Measurements from ENCODE around the gene RXFP4.
"Not testable (repeated sequence)": the region's sequence is repeated elsewhere in the genome, so short reads cannot be mapped to it uniquely, and the experiment has no call there.

The RXFP4 gene, protein sequence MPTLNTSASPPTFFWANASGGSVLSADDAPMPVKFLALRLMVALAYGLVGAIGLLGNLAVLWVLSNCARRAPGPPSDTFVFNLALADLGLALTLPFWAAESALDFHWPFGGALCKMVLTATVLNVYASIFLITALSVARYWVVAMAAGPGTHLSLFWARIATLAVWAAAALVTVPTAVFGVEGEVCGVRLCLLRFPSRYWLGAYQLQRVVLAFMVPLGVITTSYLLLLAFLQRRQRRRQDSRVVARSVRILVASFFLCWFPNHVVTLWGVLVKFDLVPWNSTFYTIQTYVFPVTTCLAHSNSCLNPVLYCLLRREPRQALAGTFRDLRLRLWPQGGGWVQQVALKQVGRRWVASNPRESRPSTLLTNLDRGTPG

DNA sequence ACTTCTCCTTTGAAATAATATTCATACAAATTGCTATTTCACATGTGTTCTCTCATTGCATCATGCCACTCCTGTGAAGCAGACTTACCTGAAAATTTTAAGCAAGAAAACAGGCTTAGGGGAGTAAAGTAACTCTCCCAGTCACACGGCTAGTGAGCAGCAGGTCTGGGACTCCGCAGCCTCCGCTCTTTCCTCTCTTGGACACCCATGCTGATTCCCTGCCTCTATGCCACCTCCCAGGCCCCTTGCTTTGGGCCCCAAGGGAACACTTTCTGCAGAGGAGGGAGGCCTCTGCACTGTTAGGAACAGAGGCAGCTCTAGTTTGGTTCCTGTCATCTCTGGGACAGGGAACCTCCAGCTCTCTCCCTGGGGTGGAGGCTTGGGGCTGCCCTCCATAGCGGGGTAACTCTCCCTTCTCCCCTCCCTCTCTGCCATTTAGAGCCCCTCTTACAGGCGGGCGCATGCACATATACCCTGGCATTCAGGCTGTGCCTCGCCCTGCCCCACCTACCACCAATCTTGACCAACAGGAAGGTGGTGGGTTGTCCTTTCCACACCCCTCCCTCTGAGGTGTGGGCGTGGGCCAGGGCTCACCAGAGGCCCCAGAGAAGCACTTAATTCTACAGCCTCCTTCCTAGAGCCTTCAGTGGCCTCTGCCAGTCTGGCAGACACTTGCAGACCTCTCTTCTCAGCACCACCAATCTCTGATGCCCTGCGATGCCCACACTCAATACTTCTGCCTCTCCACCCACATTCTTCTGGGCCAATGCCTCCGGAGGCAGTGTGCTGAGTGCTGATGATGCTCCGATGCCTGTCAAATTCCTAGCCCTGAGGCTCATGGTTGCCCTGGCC, at the start of gene RXFP4:
Gene RXFP4 (plus strand): TSS at position 646 of the 852 bp plus-strand sequence. CDS start 72 bp downstream, at position 718.
- peak; percentile 77 for DNase-seq

DNA sequence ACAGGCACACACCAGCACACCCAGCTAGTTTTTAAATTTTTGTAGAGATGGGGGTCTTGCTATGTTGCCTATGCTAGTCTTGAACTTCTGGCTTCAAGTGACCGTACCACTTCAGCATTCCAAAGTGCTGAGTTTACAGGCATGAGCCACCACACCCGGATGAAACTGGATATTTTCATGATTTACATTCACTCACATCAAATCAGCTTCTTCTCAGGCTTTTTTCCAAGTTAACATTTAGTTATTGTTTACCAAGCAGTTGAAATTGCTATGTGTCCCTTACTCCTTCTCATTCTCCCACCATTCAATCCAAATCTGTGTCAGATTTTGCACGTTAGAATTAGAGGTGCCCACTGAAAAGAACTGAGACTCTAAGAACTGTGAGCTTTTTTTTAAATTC, 48.6 kb upstream of the RXFP4 start:
- no peak for DNase-seq

DNA sequence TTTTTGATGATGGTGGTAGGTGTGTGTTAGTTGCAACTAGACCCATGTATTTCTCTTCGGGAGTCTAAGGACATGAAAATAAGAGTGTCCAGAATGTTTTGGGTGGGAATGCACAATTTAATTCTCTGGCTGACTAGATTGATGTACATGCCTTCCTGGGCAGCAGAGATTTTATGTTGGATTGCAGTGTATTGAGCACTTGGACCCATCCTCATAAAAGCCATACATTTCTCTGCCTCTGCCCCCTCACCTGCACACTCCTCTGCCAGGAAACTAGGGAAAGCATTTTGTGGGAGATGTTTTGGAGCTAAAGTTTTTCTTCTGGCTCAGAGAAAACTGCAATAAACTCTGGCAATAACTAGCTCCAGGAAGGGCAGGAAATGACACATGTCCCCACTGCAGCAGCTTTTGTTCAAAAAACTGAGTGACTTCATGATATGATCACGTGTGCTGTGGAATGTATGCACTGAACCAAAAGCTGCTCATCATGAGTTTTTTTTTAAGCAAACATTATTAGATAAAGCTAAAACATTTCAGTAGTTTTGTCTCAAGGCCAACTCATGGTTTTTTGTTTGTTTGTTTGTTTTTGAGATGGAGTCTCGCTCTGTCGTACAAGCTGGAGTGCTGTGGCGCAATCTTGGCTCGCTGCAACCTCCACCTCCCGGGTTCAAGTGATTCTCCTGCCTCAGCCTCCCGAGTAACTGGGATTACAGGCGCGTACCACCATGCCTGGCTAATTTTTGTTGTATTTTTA, 47.9 kb upstream of the RXFP4 start:
- DNase-seq: peak; percentile 62

DNA sequence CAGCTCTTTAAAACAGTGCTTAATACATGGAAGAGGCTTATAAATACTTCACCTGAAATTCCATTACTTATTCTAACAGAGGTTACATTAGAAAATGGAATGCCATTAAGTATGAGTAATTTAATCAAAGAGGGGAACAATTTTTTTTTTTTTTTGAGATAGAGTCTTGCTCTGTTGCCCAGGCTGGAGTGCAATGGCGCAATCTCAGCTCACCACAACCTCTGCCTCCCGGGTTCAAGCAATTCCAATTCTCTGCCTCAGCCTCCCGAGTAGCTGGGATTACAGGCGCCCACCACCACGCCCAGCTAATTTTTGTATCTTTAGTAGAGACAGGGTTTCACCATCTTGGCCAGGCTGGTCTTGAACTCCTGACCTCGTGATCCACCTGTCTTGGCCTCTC, 45.8 kb upstream of the RXFP4 start:
- DNase-seq: not testable (repeated sequence)

DNA sequence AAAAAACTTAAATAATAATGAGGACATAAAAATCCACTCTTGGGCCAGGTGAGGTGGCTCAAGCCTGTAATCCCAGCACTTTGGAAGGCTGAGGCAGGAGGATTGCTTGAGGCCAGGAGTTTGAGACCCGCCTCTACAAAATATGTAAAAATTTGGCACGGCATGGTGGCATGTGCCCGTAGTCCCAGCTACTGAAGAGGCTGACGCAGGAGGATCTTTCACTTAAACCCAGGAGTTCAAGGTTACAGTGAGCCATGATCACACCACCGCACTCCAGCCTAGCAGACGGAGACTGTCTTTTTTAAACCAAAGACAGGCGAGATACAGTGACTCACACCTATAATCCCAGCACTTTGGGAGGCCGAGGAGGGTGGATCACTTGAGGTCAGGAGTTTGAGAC, 45.0 kb upstream of the RXFP4 start:
- DNase-seq: not testable (repeated sequence)

DNA sequence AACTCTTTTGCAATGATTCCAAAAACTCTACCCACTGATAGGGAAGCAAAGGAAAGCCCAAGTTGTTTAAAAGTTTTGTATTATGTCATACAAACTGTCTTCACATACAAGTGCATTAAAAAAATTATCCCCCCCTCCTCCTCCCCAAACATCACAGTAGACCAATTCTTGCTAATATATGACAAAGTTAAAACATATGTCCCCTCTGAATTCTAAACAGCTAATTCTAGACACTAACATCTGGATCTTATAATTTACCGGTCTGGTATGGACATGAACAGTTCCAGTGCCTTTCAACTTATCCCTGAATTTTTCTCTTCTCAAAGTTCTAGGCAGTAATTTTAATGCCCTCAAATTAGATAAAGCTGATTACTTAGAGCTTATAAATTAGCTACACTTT, 43.7 kb upstream of the RXFP4 start:
- DNase-seq: no peak

DNA sequence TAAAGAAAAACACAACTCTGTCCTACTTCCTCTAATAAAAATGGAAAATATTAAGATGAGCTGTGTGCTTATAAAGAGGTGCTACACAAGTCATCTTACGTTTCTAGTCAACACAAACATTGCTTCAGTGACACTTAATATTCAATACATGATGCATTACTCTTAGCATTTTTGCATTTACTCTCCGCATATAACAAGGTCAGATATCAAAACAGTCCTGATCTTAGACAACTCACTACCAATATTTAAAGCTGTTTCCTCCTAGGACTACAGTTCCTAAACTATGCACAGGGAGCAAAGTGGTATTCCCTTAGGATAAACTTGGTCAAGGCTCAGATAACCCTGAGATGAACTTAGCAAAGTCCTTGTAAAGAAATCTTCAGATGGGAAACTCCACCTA, 42.5 kb upstream of the RXFP4 start:
- no peak for DNase-seq

DNA sequence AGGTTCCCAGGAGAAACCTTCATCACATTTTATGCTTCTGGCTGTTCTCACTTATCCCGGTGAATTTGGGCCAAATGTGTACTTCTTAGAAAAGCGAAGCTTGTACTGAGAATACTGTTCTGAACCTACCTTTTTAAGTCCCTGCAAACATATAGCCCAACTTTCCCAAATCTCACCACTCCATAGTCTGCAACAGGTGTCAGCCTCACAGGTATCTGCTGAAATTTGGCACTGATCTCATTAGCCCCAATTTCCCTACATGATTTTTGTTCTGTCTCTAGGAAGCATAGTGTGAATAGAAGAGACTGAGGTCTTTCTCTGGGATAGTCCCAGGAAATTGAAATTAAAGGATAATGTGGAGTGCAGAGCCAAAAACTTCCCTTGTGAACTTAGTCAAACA, 41.8 kb upstream of the RXFP4 start:
- no peak for DNase-seq

DNA sequence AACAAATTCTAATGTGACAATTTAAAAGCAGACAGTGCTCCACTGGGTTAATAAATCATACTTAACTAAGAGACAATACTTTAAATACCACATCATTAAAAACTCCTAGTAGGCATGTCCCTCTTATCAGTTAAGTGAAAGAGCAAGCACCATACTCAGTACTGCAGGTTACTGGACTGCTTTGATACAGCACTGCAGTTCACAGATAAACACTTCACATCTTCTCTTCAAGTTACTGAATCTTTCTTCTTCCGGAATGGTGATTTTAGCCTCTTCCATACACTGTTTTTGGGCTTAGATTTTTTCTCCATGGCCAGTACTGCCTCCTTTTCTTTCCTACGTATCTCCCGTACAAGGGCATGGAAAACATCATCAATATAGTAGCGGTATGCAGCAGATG, 41.3 kb upstream of the RXFP4 start:
- DNase-seq: peak; percentile 64

DNA sequence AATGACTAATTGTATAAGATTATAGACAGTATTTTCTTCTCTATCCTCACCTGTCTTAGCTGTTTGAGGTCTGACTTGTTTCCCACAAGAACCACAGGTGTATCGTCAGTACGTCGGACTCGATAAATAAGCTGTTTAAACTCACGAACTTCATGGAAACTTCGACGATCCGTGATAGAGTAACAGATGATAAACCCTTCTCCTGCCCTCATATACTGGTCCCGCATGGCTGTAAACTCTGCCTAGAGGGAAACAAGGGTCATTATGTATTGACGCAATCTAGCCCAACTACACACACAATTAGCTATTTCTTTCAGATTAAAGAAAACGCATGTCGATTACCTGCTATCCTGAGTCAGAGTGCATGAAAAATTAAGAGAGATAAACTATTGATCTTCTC, 37.2 kb upstream of the RXFP4 start:
- no peak for DNase-seq

DNA sequence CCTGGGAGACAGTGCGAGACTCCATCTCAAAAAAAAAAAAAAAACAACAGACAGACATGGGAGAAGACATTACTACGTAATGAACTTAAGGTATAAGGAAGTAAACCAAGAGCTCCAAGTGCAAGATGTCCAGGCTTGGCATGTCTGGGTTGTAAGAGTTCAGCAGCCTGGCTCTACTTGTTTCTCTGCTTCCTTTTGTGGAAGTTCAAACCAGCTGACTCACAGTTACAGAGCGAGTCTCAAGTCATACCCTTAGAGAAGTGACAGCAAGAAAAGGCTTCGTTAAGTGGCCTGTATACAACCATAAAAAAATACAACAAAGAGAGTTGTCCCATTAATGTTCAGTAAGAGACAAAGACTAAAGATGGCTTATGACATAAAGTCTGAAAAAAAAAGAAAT, 31.5 kb upstream of the RXFP4 start:
- DNase-seq: peak; percentile 83

DNA sequence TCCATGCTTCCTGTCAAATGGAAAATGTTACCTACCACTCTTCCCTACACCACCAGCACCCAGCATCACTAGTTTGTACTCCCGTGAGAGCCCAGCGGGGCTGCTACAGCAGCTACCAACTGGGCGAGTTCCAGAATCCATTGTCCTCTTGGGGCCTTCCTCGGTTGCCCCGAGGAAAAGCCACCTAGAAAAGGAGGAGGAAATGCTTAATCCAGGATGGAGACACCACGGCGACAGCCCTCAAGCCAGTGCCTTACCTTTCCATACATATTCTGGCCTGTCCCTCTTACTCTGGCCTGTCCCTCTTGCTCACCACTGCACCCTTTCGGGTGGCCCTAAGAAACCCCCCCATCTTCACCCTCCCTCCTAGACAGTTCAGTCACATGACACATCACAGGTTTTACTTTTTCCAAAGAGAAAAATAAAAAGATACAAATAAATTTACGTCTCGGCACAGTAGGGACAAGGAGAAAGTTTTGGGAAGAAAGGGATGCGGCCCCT, 30.8 kb upstream of the RXFP4 start:
- peak; percentile 61 for DNase-seq

DNA sequence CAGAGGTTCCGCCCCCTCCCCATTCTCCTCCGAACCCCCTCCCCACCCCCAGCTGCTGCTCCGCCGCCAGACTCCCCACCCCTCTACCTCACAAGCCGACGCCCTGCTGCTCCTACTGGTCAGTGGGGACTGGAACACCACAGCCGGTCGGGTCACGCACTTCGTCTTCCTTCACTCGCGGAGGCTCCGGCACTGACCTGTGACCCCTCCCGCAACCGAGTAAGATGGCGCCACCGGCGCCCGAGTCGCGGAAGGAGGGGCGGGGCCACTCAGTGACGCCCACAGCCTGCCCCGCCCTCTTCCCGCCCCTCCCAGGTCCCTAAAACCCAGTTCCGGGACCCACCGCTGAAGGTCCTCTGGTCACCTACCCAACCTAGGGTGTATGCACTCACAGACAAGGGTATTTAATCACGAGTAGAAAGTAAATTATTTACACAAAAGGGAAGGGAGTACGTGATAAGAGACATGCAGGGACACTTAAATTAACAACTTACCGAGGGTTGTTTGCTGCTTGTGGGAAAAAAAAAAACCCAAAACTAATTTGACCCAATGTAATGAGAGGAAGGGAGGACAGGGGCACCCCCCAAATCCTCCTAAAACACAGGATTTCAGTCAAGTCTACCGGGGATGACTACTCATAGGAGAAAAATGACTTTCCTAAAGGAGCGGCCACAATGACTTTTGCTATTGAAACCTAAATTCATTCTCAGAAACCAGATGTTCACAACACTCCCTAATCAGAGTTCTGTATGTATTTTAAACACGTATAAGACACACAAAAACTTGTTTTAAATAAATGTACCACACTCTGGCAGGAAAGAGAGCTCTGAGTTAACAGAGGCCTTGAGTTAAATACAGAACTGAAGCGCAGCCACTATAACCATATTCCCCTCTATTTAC, 30.0 kb upstream of the RXFP4 start, which contains the start of gene RIT1:
Gene RIT1 (minus strand): TSS at position 194 of the 900 bp plus-strand sequence. CDS start 588 bp downstream, outside the sequence.
- peak; percentile 94 for DNase-seq

DNA sequence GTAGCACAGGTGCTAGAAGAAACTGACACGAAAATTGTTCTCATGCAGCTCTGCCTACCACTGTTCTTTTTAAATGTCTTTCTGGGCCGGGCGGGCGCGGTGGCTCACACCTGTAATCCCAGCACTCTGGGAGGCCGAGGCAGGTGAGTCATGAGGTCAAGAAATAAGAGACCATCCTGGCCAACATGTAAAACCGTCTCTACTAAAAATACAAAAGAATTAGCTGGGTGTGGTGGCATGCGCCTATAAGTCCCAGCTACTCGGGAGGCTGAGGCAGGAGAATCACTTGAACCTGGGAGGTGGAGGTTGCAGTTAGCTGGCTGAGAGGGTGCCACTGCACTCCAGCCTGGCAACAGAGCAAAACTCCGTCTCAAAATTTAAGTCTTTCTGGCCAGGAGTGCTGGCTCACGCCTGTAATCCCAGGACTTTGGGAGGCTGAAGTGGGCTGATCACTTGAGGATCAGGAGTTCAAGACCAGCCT, 29.3 kb upstream of the RXFP4 start:
- DNase-seq: no peak

DNA sequence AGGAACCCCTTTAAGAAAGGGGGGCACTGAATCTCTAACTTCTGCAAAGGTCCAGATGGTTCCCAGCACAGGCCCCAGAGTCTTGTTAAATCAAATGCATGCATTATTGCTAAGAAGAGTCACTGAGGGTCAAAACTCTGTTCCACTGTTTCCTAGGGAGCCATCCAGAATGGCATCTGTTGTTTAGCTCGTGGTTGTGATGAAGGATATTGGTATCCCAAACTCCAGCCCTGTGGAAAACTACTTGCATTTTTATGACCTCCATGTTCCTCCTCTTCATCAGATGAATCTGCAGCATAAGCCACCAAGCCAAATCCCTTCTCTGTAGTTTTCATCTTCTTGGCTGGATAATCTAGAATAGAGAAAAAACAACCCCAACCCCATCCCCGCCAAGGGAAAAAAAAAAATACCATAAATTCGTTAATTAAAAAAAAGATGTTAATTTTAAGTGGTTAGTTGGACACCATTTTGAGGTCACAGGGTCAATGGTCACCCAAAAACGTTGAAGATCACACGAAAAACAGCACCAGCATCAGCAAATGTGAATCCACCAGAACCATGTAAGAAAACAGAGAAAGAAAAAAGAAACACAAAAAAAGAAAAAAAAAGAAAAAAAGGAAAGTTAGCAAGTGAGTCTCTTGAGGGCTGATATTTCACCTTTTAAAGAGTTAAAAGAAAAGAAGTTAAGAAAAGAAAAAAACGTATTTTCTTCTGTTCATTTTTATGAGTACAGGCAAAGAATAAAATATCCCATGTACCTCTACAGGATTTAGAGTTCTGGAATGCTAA, 27.3 kb upstream of the RXFP4 start:
- no peak for DNase-seq

DNA sequence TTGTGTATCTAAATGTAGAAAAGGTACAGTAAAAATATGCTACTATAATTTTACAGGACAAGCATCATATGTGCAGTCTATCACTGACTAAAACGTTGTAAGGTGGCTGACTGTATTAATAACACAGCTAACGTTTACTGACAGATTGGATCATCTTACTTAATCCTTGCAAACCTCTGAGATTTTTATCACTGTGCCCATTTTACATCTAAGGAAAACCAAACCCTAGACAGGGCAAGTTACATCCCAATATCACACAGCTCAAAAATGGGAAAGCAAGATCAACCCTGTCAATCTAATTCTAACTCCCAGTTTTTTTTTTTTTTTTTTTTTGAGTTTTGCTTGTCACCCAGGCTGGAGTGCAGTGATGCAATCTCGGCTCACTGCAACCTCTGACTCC, 22.8 kb upstream of the RXFP4 start:
- no peak for DNase-seq

DNA sequence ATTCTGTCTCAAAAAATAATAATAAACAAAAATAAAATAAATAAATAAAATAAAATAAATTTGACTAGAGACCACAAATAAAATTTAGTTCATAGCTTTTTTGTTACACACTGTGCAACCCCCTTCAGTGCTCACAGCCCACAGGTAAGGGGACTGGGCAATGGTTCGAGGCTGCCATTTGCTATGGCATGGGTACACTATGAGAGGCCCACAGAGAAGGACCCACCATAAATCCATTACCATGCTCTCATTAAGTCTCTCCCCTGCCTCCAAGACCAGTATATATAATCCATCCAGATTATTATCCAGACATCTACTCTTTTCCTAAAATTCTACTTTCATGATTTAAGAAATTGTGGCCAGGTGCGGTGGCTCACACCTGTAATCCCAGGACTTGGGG, 21.6 kb upstream of the RXFP4 start:
- DNase-seq: no peak

DNA sequence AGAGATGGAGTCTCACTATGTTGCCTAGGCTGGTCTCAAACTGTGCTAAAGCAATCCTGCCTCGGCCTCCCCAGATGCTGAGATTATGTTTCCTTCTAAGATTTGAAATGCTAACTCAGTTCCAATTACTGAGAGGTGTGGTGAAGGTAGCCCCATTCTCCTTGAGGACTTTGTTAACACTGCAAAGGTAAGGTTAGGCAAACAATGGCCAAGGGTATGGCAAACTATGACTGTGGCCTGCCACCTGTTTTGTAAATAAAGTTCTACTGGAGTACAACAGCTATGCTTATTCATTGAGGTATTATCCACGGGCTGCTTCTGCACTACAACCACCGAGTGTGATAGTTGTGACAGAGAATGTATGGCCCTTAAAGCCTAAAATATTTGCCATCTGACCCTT, 20.7 kb upstream of the RXFP4 start:
- no peak for DNase-seq

DNA sequence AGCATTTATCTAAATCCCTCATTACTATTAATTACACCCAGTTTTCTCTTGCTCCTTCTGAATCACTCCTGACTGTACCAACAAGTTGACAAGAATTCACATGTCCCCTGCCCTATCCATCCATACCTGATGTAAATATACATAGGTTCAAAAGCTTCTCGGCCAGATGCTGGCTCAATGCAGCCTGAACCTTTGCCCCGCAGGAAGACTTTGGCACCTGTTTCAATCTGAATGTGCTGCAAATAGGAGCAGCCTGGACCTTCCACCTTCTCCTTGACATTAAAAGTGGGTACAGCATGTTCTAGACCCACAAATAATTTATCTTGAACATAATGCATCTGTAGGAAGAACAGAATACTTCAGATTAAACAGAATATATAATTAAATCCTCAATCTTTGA, 15.9 kb upstream of the RXFP4 start:
- no peak for DNase-seq

DNA sequence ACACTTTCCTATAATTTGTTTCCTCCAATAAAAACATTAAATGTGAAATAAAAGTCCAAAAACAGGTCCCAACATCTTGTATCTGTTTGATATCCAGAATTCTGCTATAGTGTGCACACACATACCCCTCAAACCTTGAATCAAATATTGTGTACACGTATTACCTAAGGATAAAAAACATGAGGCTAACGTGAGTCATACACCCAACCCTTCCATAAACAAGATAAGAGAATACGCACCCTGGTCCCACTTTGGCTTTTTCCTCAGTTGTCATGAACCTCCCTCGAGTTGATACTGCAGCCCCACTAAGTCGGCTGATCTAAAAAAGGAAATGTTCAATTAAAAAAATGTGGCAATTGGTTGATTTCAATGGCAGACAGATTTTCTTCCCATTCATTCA, 12.4 kb upstream of the RXFP4 start:
- no peak for DNase-seq

DNA sequence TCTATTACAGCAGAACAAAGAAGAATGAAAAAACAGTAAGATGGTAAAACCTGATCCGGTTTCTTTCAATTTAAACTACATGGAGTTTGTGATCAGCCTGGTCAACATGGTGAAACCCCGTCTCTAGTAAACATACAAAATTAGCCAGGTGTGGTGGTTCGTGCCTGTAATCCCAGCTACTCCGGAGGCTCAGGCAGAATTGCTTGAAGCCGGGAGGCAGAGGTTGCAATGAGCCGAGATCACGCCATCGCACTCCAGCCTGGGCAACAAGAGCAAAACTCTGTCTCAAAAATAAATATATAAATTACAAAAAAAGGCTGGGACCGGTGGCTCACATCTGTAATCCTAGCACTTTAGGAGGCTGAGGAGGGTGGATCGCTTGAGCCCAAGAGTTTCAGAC, 10.7 kb upstream of the RXFP4 start:
- DNase-seq: not testable (repeated sequence)

Measured in hematopoietic multipotent progenitor cell treated with erythropoietin and hydrocortisone succinate and interleukin-3 and kit ligand, for 4 days (in vitro differentiated cells).